Measurements from ENCODE around the gene FADS2. TPM values are rescaled to one million over a fixed set of nuclear protein-coding genes. Genes with fewer than 3 reads are reported as not detected.

The FADS2 gene
- total RNA-seq, 6 experiments from 2014 or later, result 56.0 to 105 (median 81.1) TPM

DNA sequence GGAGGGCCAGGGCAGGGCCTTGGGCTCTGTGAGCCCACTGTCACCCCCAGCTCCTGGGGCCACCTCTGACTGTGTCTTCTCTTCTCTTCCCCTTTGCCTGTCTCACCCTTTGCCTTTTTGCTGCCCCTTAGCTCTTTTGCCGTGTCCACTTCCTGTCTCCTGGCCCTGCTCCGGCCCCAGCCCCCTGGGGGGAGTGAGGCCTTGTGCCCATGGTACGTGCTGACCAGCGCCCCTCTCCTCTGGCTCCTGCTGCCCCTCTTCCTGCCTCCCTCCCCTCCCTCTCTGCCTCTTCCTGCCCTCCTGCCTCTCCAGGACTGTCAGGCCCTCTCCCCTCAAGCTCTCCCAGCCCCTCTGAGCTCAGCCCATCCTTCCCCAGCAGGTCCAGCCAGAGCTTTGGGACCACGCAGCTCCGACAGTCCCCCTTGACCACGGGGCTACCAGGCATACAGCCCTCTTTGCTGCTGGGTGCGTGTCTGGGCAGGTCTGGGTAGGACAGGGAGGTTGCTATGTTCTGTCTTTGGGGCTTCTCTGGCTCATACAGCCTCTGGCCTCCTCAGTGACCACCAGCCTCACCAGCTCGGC is 47.4 kb upstream of the FADS2 start:
- Mint-ChIP-seq H3K27ac (no peak overlapping the region), H3K4me3 (no peak overlapping the region), H3K9me3 (no peaks in the 10 kb centered on the region), H3K36me3 (ENCODE audit: low read depth) (no peaks in the 10 kb centered on the region), H3K4me1 (ENCODE audit: low read depth) (peaks cover 8% of the 10 kb centered on the region), H3K27me3 (ENCODE audit: insufficient read depth) (peaks cover 8% of the 10 kb centered on the region)
- TF ChIP-seq, protein P1, sequence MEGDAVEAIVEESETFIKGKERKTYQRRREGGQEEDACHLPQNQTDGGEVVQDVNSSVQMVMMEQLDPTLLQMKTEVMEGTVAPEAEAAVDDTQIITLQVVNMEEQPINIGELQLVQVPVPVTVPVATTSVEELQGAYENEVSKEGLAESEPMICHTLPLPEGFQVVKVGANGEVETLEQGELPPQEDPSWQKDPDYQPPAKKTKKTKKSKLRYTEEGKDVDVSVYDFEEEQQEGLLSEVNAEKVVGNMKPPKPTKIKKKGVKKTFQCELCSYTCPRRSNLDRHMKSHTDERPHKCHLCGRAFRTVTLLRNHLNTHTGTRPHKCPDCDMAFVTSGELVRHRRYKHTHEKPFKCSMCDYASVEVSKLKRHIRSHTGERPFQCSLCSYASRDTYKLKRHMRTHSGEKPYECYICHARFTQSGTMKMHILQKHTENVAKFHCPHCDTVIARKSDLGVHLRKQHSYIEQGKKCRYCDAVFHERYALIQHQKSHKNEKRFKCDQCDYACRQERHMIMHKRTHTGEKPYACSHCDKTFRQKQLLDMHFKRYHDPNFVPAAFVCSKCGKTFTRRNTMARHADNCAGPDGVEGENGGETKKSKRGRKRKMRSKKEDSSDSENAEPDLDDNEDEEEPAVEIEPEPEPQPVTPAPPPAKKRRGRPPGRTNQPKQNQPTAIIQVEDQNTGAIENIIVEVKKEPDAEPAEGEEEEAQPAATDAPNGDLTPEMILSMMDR (IDR thresholded peaks at IDR 0.05), result no peak
- DNase-seq, result no peak

DNA sequence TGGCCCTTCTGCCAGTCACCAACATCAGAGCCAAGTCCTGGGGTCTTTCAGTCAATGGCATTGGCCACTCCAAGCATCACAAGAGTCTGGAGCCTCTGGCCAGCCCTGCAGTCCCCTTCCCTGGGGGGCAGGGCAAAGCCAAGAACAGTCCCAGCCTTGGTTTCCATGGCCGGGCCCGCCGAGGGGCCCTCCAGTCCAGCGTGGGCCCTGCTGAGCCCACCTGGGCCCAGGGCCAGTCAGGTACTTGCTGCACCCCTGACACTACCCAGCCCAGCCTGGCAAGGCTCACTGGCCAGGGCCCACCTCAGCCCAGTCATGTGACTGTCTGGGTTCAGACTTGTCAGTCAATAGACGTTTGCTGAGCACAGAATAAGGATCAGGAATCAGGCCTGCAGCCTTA is 46.5 kb upstream of the FADS2 start:
- Mint-ChIP-seq H3K36me3 (ENCODE audit: low read depth) (no peaks in the 10 kb centered on the region), H3K9me3 (no peaks in the 10 kb centered on the region), H3K27me3 (ENCODE audit: insufficient read depth) (peaks cover 7% of the 10 kb centered on the region), H3K27ac (no peak overlapping the region), H3K4me1 (ENCODE audit: low read depth) (peaks cover 8% of the 10 kb centered on the region), H3K4me3 (no peak overlapping the region)
- DNase-seq, result no peak
- TF ChIP-seq, protein P1 (IDR thresholded peaks at IDR 0.05), result no peak

DNA sequence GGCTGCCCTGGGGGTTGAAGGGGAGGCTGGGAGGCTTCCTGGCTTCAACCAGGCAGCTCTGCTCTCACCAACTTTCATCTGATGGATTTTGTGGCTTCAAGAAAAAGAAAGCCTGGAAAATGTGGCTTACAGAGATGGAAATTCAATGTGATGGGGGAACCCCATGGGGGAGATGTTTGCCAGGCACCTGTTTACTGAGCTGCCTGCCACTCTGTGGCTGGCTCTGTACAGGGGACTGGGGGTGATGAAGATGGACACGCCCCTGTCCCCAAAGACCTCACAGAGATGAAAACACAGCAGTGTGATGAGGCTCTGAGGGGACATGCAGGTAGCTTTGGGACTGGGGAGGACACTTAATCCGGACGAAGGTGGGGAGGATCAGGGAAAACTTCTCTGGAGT is 45.8 kb upstream of the FADS2 start:
- H3K36me3 Mint-ChIP-seq (ENCODE audit: low read depth), result no peaks in the 10 kb centered on the region
- no peak overlapping the region for H3K4me3 Mint-ChIP-seq
- H3K27me3 Mint-ChIP-seq (ENCODE audit: insufficient read depth), result peaks cover 6% of the 10 kb centered on the region
- no peak for DNase-seq
- no peaks in the 10 kb centered on the region for H3K9me3 Mint-ChIP-seq
- H3K27ac Mint-ChIP-seq, result no peak overlapping the region
- peaks cover 8% of the 10 kb centered on the region for H3K4me1 Mint-ChIP-seq (ENCODE audit: low read depth)
- TF ChIP-seq, protein P1 (IDR thresholded peaks at IDR 0.05), result no peak

DNA sequence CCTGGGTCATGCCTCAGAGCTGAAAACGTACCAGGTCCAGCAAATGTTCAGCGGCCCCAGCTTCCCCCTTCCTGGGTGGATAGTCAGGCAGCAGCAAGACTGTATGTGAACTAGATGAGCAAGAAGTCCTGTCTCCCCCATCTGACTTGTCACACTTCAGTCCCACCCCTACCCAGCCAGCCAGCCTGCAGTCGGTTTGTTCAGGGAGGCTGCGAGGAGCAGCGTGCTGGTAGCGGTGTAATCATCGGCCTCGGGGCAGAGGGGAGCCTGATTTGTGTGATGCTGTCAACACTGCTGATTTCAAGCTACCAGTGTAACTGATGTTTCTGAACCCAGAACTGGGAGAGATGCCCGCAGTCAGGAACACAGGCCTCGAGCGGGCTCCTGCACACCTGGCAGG is 45.3 kb upstream of the FADS2 start:
- H3K27ac Mint-ChIP-seq, result no peak overlapping the region
- no peak for DNase-seq
- no peak overlapping the region for H3K4me3 Mint-ChIP-seq
- peaks cover 6% of the 10 kb centered on the region for H3K27me3 Mint-ChIP-seq (ENCODE audit: insufficient read depth)
- TF ChIP-seq, protein P1 (IDR thresholded peaks at IDR 0.05), result no peak
- no peaks in the 10 kb centered on the region for H3K36me3 Mint-ChIP-seq (ENCODE audit: low read depth)
- peaks cover 8% of the 10 kb centered on the region for H3K4me1 Mint-ChIP-seq (ENCODE audit: low read depth)
- H3K9me3 Mint-ChIP-seq, result no peaks in the 10 kb centered on the region

DNA sequence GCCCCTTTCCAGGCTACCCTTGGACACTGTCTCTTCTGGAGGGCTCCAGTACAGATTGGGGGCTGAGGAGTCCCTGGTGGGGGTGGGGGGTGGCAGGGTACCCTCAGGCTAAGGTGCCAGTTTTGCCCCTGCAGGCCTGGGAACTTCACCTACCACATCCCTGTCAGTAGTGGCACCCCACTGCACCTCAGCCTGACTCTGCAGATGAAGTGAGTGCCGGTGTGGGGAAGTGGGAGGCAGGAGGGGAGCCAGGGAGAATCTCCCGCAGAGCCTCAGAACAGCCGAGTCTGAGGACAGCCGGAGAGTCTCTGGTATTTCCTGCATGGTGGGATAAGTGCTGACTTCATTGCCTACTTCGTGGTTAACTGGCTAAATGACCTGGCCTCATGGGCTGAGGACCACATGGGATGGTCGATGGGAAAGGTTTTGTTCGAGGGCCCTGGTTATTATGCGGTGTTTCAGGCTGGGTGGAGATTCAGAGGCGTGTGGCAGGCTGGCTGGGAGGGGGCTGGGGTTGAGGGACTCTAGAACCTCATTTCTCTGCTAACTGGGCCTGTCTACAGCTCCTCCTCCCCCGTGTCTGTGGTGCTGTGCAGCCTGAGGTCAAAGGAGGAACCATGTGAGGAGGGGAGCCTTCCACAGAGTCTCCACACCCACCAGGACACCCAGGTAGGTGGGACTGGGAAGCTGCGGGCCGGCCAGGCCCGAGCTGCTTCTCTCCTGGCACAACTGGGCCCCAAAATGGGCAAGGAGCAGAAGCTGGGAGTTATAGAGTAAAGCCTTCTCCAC is 44.2 kb upstream of the FADS2 start:
- no peak overlapping the region for H3K4me3 Mint-ChIP-seq
- H3K9me3 Mint-ChIP-seq, result no peaks in the 10 kb centered on the region

More for the DNA sequence above, 44.2 kb upstream of the FADS2 start:
- Mint-ChIP-seq H3K4me1 (ENCODE audit: low read depth) (peaks cover 8% of the 10 kb centered on the region), H3K27ac (no peak overlapping the region), H3K27me3 (ENCODE audit: insufficient read depth) (peaks cover 4% of the 10 kb centered on the region), H3K36me3 (ENCODE audit: low read depth) (no peaks in the 10 kb centered on the region)
- no peak for DNase-seq
- TF ChIP-seq, protein P1 (IDR thresholded peaks at IDR 0.05), result no peak
